COLO668 (cell line): Measurements from ENCODE around the gene PALM3.

ENCODE experiments used
- DNase-seq: peaks from one replicate; lab custom pipeline; 2025; ENCODE audit not compliant: unreplicated experiment; lab: John Stamatoyannopoulos, UW

The PALM3 gene

GRCh38 chr19:14089662-14090508, 28.0 kb upstream of the PALM3 start:
- DNase-seq: peak; percentile 75

GRCh38 chr19:14089412-14089661, 27.5 kb upstream of the PALM3 start:
- DNase-seq: no peak

- DNase-seq: no peak
Measured at GRCh38 chr19:14088634-14089411, 26.9 kb upstream of the PALM3 start.

- DNase-seq: no peak
Measured at GRCh38 chr19:14086098-14086497, 24.2 kb upstream of the PALM3 start.

GRCh38 chr19:14085309-14085995, 23.6 kb upstream of the PALM3 start, which contains the start of gene C19orf67:
Gene C19orf67 (minus strand): TSS chr19:14085783. CDS start chr19:14085627, 156 bp downstream.
- no peak for DNase-seq

GRCh38 chr19:14082675-14082960, 20.7 kb upstream of the PALM3 start:
- DNase-seq: no peak

GRCh38 chr19:14081797-14082674, 20.2 kb upstream of the PALM3 start:
- DNase-seq: peak; percentile 18

GRCh38 chr19:14080887-14081796, 19.3 kb upstream of the PALM3 start:
- peak; percentile 96 for DNase-seq

- no peak for DNase-seq
Measured at GRCh38 chr19:14078411-14078810, 16.5 kb upstream of the PALM3 start.

GRCh38 chr19:14073925-14074838, 12.3 kb upstream of the PALM3 start:
- DNase-seq: peak; percentile 67

- DNase-seq: peak; percentile 92
Measured at GRCh38 chr19:14073261-14073924, 11.5 kb upstream of the PALM3 start.

- DNase-seq: peak; percentile 74
Measured at GRCh38 chr19:14072535-14073260, 10.8 kb upstream of the PALM3 start, which contains the start of gene MISP3. Gene MISP3 (plus strand): TSS chr19:14072786. CDS start chr19:14073310, 524 bp downstream.

GRCh38 chr19:14070268-14071050, 8.6 kb upstream of the PALM3 start:
- no peak for DNase-seq

- no peak for DNase-seq
Measured at GRCh38 chr19:14066134-14066533, 4.3 kb upstream of the PALM3 start.

- no peak for DNase-seq
Measured at GRCh38 chr19:14063105-14063504, 1.2 kb upstream of the PALM3 start.

GRCh38 chr19:14062558-14062855, 631 bp upstream of the PALM3 start:
- DNase-seq: no peak
